GM23338 (cell line): ENCODE results near the gene TEDC1. TPM values are rescaled to one million over a fixed set of nuclear protein-coding genes. Genes with fewer than 3 reads are reported as not detected.

Experiments
- ATAC-seq: fragments of 200-7000 bp; cut with Tn5 transposase; 3 replicates; pipeline ENCODE4 v1.9.1; 2020
- DNase-seq: peaks from one replicate; pipeline ENCODE4 v3.0.0-alpha.2; 2015; ENCODE audit warnings: low spot score
- H2AFZ ChIP-seq: fragments of 200-600 bp; sonication (generic); 2 replicates; pipeline ENCODE4 v1.8.0; 2016; ENCODE audit warnings: antibody characterized with exemption, mild to moderate bottlenecking, moderate library complexity
- H3F3A ChIP-seq: fragments of 200-600 bp; sonication (generic); replicated peaks from 2 replicates; pipeline ENCODE4 v1.8.0; 2017; ENCODE audit warnings: antibody characterized with exemption, mixed run types, low read depth
- H3K27ac ChIP-seq: fragments of 200-600 bp; sonication (generic); 2 replicates; pipeline ENCODE4 v1.6.1; 2016; ENCODE audit warnings: low read depth
- H3K27me3 ChIP-seq: fragments of 200-600 bp; sonication (generic); 2 replicates; pipeline ENCODE4 v1.8.0; 2016; ENCODE audit warnings: mild to moderate bottlenecking, mixed run types, moderate library complexity; ENCODE audit not compliant: insufficient read depth
- H3K36me3 ChIP-seq: fragments of 200-600 bp; sonication (generic); 2 replicates; pipeline ENCODE4 v1.8.0; 2016; ENCODE audit warnings: mild to moderate bottlenecking; ENCODE audit not compliant: insufficient read depth
- H3K4me1 ChIP-seq: fragments of 200-600 bp; sonication (generic); 2 replicates; pipeline ENCODE4 v1.8.0; 2016; ENCODE audit warnings: mild to moderate bottlenecking, moderate library complexity; ENCODE audit not compliant: insufficient read depth
- H3K4me2 ChIP-seq: fragments of 200-600 bp; sonication (generic); 2 replicates; pipeline ENCODE4 v1.7.1; 2017; ENCODE audit warnings: mixed run types
- H3K4me3 ChIP-seq: fragments of 200-600 bp; sonication (generic); 2 replicates; pipeline ENCODE4 v1.6.1; 2016; ENCODE audit warnings: mixed run types
- H3K79me2 ChIP-seq: fragments of 200-600 bp; sonication (generic); replicated peaks from 2 replicates; pipeline ENCODE4 v1.8.0; 2017; ENCODE audit warnings: mild to moderate bottlenecking; ENCODE audit not compliant: insufficient read depth
- H3K9me2 ChIP-seq: fragments of 200-600 bp; sonication (generic); 2 replicates; pipeline ENCODE4 v1.8.0; 2017; ENCODE audit not compliant: insufficient read depth
- H4K20me1 ChIP-seq: fragments of 200-600 bp; sonication (generic); replicated peaks from 2 replicates; pipeline ENCODE4 v1.8.0; 2017; ENCODE audit warnings: mild to moderate bottlenecking; ENCODE audit not compliant: insufficient read depth
- H3K27ac Mint-ChIP-seq: 2 replicates; pipeline ENCODE4 v1.8.0; 2020; ENCODE audit warnings: inconsistent platforms, mild to moderate bottlenecking, moderate library complexity, mixed read lengths
- H3K27me3 Mint-ChIP-seq: 3 replicates; pipeline ENCODE4 v1.8.0; 2022; ENCODE audit warnings: low read depth, mild to moderate bottlenecking, moderate library complexity, mixed read lengths, inconsistent platforms; ENCODE audit not compliant: insufficient read depth, poor library complexity
- H3K36me3 Mint-ChIP-seq: 3 replicates; pipeline ENCODE4 v1.8.0; 2021; ENCODE audit warnings: low read depth, mild to moderate bottlenecking, inconsistent platforms, moderate library complexity, mixed read lengths
- H3K4me1 Mint-ChIP-seq: 3 replicates; pipeline ENCODE4 v1.8.0; 2020; ENCODE audit warnings: mild to moderate bottlenecking, inconsistent platforms, mixed read lengths
- H3K4me3 Mint-ChIP-seq: 3 replicates; pipeline ENCODE4 v1.8.0; 2021; ENCODE audit warnings: moderate library complexity, mild to moderate bottlenecking, inconsistent platforms, mixed read lengths
- H3K9me3 Mint-ChIP-seq: 3 replicates; pipeline ENCODE4 v1.8.0; 2020; ENCODE audit warnings: moderate library complexity, mild to moderate bottlenecking, inconsistent platforms, mixed read lengths
- CREB1 ChIP-seq: fragments of 250-450 bp; sonication (Bioruptor Pico); IDR thresholded peaks from 2 replicates; pipeline ENCODE4 v1.5.0; 2020; ENCODE audit warnings: low read depth, mild to moderate bottlenecking, moderate library complexity
- CTCF ChIP-seq, 2 experiments: fragments of 200-600 bp in 1 of 2; sonication (generic) in 1 of 2; conservative IDR thresholded peaks; 2 replicates each; pipeline versions ENCODE4 v1.5.1 to v1.6.1; 2016 to 2017; ENCODE audit warnings: antibody characterized with exemption in 2 of 2, low read depth in 2 of 2, mild to moderate bottlenecking in 2 of 2, moderate library complexity in 1 of 2
- EZH2 ChIP-seq: fragments of 200-600 bp; sonication (generic); IDR thresholded peaks from one replicate; pipeline ENCODE4 v1.8.0; 2017; ENCODE audit warnings: antibody characterized with exemption, mild to moderate bottlenecking, low read depth; ENCODE audit not compliant: unreplicated experiment
- NANOG ChIP-seq: IDR thresholded peaks from 2 replicates; pipeline ENCODE4 v1.6.1; 2016; ENCODE audit warnings: antibody characterized with exemption, borderline replicate concordance
- POLR2AphosphoS5 ChIP-seq: IDR thresholded peaks from 2 replicates; pipeline ENCODE4 v1.6.1; 2016; ENCODE audit warnings: antibody characterized with exemption, low read depth
- STAT1 ChIP-seq: IDR thresholded peaks from one replicate; pipeline ENCODE4 v1.6.1; 2016; ENCODE audit warnings: antibody characterized with exemption; ENCODE audit not compliant: unreplicated experiment
- ZNF114 ChIP-seq: fragments of 250-450 bp; sonication (Bioruptor Pico); IDR thresholded peaks from 2 replicates; pipeline ENCODE4 v1.5.0; 2020; ENCODE audit warnings: mild to moderate bottlenecking, moderate library complexity
- polyA plus RNA-seq: library from polyadenylated mRNA; unstranded; fragments of >200 nt; fragmentation: Nextera tagmentation; extraction: Ambion mirVana; gene quantifications from 2 replicates; pipeline ENCODE4 v1.2.1, GENCODE V29; 2016
- total RNA-seq: library from RNA; depleted of rRNA; stranded (reverse); fragments of >200 nt; shearing (Covaris generic); gene quantifications from 2 replicates; pipeline ENCODE4 v1.2.3, GENCODE V29; 2014

The TEDC1 gene
- total and polyA plus RNA-seq, 2 experiments from 2014 or later, result 5.9 to 16.3 TPM

- no peak for TF ChIP-seq EZH2
- no peak for TF ChIP-seq CREB1 (CRISPR knock-in tag)
- TF ChIP-seq ZNF114 (CRISPR knock-in tag), result no peak
- peak overlapping the region; percentile 72 for H3K4me2 ChIP-seq
- peak; percentile 50 for DNase-seq
Measured at GRCh38 chr14:105478398-105479251, 12.4 kb upstream of the TEDC1 start.

GRCh38 chr14:105479431-105480158, 11.5 kb upstream of the TEDC1 start:
- TF ChIP-seq POLR2AphosphoS5 (no peak), ZNF114 (CRISPR knock-in tag) (no peak), STAT1 (no peak), CTCF (conservative IDR thresholded peaks at IDR 0.05; ENCODE audit: low read depth in 2 of 2) (no peak), NANOG (no peak), EZH2 (peak; percentile 78)
- no peaks in the 10 kb centered on the region for H3K9me3 Mint-ChIP-seq
- peak overlapping the region; percentile 47 for H3K4me3 ChIP-seq
- no peaks in the 10 kb centered on the region for H4K20me1 ChIP-seq
- peaks cover 20% of the 10 kb centered on the region; the same call in 2 of the 3 replicates for H3K4me1 Mint-ChIP-seq
- H3K27me3 ChIP-seq, result peaks cover 92% of the 10 kb centered on the region
- no peaks in the 10 kb centered on the region for H3K9me2 ChIP-seq
- H3K36me3 ChIP-seq, result no peaks in the 10 kb centered on the region
- no peak overlapping the region for H3K27ac Mint-ChIP-seq
- H3K36me3 Mint-ChIP-seq, result no peaks in the 10 kb centered on the region
- peak overlapping the region; percentile 72 for H3K4me2 ChIP-seq
- ATAC-seq, result no peak
- H3K4me1 ChIP-seq, result peaks cover 17% of the 10 kb centered on the region; the same call in 1 of the 2 replicates
- H3K27me3 Mint-ChIP-seq, result peaks cover 66% of the 10 kb centered on the region
- H3K27ac ChIP-seq, result no peak overlapping the region
- peak overlapping the region; percentile 56 for H3K4me3 Mint-ChIP-seq
- no peaks in the 10 kb centered on the region for H3K79me2 ChIP-seq
- H3F3A ChIP-seq, result 0 out of 2 replicates have a peak, but pooled peaks cover 4% of the 10 kb centered on the region
- DNase-seq, result no peak
- H2AFZ ChIP-seq, result no peak overlapping the region

More at GRCh38 chr14:105478398-105479251, 12.4 kb upstream of the TEDC1 start:
- peak overlapping the region; percentile 56; the same call in 1 of the 3 replicates for H3K4me3 Mint-ChIP-seq
- Histone ChIP-seq H3K4me1 (peaks cover 17% of the 10 kb centered on the region; the same call in 1 of the 2 replicates), H3K27me3 (peaks cover 83% of the 10 kb centered on the region), H3K27ac (no peak overlapping the region), H3K4me3 (peak overlapping the region; percentile 47), H3K79me2 (no peaks in the 10 kb centered on the region), H3F3A (0 out of 2 replicates have a peak, but pooled peaks cover 4% of the 10 kb centered on the region), H4K20me1 (no peaks in the 10 kb centered on the region), H3K36me3 (no peaks in the 10 kb centered on the region), H2AFZ (no peak overlapping the region), H3K9me2 (no peaks in the 10 kb centered on the region)
- no peak overlapping the region for H3K27ac Mint-ChIP-seq
- H3K27me3 Mint-ChIP-seq, result peaks cover 63% of the 10 kb centered on the region
- H3K4me1 Mint-ChIP-seq, result peaks cover 17% of the 10 kb centered on the region; the same call in 2 of the 3 replicates
- H3K36me3 Mint-ChIP-seq, result no peaks in the 10 kb centered on the region
- H3K9me3 Mint-ChIP-seq, result no peaks in the 10 kb centered on the region
- peak; percentile 1; the same call in 2 of the 3 replicates for ATAC-seq
